HG02973 (cell line): ENCODE results near the gene MAP4K3.

Experiments used
- ATAC-seq: cut with Tn5 transposase; IDR thresholded peaks from one replicate; pipeline ENCODE4 v1.9.1; 2021; ENCODE audit warnings: moderate library complexity; ENCODE audit not compliant: unreplicated experiment

The MAP4K3 gene

GRCh38 chr2:39436592-39437521 lies at the start of gene MAP4K3:
Gene MAP4K3 (minus strand): TSS chr2:39437285. CDS start chr2:39436987, 298 bp downstream.
- peak; percentile 67 for ATAC-seq

- ATAC-seq: no peak
These were observed 49.0 kb upstream of the MAP4K3 start for GRCh38 chr2:39486071-39486470.

- no peak for ATAC-seq
These were observed 47.8 kb upstream of the MAP4K3 start for GRCh38 chr2:39484620-39485495.

- no peak for ATAC-seq
These were observed 47.1 kb upstream of the MAP4K3 start for GRCh38 chr2:39484206-39484605.

GRCh38 chr2:39483534-39483933 lies 46.4 kb upstream of the MAP4K3 start:
- no peak for ATAC-seq

- ATAC-seq: no peak
These were observed 44.5 kb upstream of the MAP4K3 start for GRCh38 chr2:39481611-39482010.

GRCh38 chr2:39479696-39480095 lies 42.6 kb upstream of the MAP4K3 start:
- no peak for ATAC-seq

GRCh38 chr2:39479053-39479670 lies 42.1 kb upstream of the MAP4K3 start:
- ATAC-seq: no peak

- ATAC-seq: peak; percentile 93
These were observed 39.4 kb upstream of the MAP4K3 start for GRCh38 chr2:39476524-39476923.

- ATAC-seq: no peak
These were observed 37.9 kb upstream of the MAP4K3 start for GRCh38 chr2:39475006-39475405.

- ATAC-seq: peak; percentile 57
These were observed 33.5 kb upstream of the MAP4K3 start for GRCh38 chr2:39470580-39470979.

- ATAC-seq: peak; percentile 78
These were observed 32.7 kb upstream of the MAP4K3 start for GRCh38 chr2:39469807-39470206.

GRCh38 chr2:39468579-39469451 lies 31.7 kb upstream of the MAP4K3 start:
- ATAC-seq: no peak

GRCh38 chr2:39466311-39466710 lies 29.2 kb upstream of the MAP4K3 start:
- ATAC-seq: no peak

GRCh38 chr2:39464864-39465263 lies 27.8 kb upstream of the MAP4K3 start:
- ATAC-seq: no peak

GRCh38 chr2:39455826-39456225 lies 18.7 kb upstream of the MAP4K3 start:
- no peak for ATAC-seq

GRCh38 chr2:39452396-39452795 lies 15.3 kb upstream of the MAP4K3 start:
- ATAC-seq: no peak

- no peak for ATAC-seq
These were observed 14.9 kb upstream of the MAP4K3 start for GRCh38 chr2:39451954-39452353.

GRCh38 chr2:39448169-39448502 lies 11.1 kb upstream of the MAP4K3 start:
- ATAC-seq: no peak
